NOMO-1 treated with DMSO at 0.1 percent for 48 hours (cell line): ENCODE data around the gene CTNNA2.

Experiments
- DNase-seq: peaks from one replicate; lab custom pipeline; 2025; ENCODE audit not compliant: unreplicated experiment; lab: John Stamatoyannopoulos, UW

CTNNA2 gene

GRCh38 chr2:80437959-80438358 lies 925.1 kb downstream of the CTNNA2 start:
- no peak for DNase-seq

- no peak for DNase-seq
These were observed 925.8 kb downstream of the CTNNA2 start for GRCh38 chr2:80438686-80439085.

DNA sequence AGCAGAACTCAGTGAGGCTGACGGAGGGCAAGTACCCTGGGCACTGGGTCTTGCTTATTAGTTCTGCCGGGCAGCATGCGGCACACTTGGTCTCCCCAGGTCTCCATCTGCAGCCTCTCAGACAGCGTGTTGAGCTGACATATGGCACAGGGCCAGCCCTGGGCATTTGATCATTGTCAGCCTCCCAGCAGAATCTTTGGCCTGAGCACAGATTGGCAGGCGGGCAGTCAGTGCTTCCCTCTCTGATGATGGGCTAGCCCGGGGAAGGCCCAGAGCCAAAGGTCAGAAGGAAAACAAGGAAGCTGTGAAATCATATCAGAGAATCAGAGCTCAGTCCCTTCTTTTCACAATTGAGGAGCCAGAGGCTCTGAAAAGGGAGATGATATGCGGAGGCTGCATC lies 941.8 kb downstream of the CTNNA2 start:
- no peak for DNase-seq

GRCh38 chr2:80459028-80459427 lies 946.2 kb downstream of the CTNNA2 start:
- no peak for DNase-seq

GRCh38 chr2:80461505-80462197 lies 948.8 kb downstream of the CTNNA2 start:
- DNase-seq, result no peak

DNA sequence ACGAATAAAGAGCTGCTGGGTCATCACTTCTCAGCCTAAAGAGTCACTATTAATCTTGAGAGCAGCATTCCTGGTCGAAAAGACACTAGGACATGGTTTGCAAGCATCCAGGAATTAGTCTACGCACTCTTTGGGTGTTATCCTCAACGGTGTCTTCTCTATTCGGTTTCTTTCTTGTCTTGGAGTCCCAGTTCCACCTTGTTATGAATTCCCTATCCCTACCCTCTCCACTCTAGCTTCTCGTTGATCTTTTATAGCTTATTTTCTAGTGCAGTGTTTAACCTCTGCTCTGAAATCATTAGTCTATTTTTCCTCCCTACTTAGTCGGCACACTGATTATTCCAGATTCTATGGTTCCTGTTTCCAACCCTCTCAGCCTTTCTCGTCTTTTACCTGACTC lies 949.8 kb downstream of the CTNNA2 start:
- DNase-seq, result no peak

DNA sequence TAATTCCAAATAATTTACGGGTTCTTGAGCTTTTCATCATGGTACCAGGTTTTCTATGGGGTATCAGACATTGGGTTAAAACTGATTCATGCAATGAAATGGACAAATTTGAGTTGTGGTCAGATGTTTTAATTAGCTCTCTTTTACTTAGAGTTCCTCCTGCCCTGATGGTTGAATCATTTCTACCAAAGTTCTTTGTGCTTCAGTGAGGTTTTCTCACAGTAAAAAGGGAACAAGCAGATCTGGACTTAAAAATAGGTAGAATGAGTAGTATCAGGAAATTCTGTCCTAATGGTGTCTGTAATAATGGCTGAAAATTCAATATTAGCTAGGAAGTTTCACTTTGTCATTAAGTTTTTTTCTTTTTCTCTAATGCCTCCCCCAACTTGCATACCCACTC lies 951.4 kb downstream of the CTNNA2 start:
- peak; percentile 20 for DNase-seq

- no peak for DNase-seq
These were observed 954.5 kb downstream of the CTNNA2 start for GRCh38 chr2:80467262-80467811.

- DNase-seq, result peak; percentile 57
These were observed 956.6 kb downstream of the CTNNA2 start for GRCh38 chr2:80469428-80469827.

- no peak for DNase-seq
These were observed 960.2 kb downstream of the CTNNA2 start for GRCh38 chr2:80473069-80473468.

- no peak for DNase-seq
These were observed 960.9 kb downstream of the CTNNA2 start for GRCh38 chr2:80473796-80474195.

DNA sequence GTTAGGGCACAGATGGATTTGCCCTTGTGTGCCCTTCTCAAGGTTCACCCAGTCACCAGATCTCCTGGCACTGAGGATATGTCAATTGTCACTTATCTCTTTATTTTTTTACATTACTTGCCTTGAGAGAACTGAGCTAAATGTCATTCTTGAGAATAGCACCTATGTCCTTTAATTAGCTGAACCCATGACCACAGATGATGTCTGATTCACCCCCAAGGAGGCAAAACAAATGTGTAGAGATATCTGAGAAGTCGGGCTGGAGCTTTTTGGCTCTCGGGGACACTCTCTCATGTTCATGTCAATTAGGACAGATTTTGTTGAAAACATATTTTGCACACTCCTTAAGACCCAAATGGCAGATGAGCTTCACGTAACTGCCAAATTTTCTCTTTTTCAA lies 963.1 kb downstream of the CTNNA2 start:
- DNase-seq, result no peak

- DNase-seq, result peak; percentile 38
These were observed 963.8 kb downstream of the CTNNA2 start for GRCh38 chr2:80476535-80477117.

DNA sequence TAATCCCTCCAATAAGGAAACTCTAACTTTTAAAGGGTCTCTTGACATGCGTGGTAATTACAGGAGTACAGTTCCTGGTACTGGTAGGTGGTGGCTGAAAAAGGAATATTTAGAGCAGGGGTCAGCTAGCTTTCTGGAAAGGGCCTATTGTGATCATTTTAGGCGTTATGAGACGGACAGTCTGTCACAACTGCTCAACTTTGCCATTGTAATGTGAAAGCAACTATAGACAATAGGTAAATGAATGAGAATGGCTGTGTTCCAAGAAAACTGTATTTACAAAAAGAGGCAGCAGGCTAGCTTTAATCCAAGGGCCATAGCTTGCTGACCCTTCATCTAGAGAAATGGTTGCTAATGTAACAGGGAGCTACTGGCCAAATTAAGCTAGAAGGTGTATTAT lies 969.4 kb downstream of the CTNNA2 start:
- no peak for DNase-seq

DNA sequence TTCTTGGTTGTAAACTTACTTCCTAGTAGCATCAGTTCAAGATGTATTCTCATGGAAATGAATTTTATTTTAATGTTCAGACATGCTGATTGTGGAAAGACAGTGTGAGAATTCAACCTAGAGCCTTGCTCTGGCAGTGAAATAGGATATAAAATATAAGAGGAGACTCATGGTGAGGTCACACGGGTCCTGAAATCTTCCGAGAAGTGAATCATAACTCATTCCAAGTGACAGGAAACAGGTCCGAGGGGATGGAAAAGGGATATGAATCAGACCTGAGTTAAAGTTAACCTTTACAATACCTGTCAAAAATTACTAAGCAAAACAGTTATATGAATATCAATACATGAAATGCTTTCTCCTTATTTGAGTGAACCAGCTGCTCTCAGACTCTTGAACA lies 976.9 kb downstream of the CTNNA2 start:
- no peak for DNase-seq

DNA sequence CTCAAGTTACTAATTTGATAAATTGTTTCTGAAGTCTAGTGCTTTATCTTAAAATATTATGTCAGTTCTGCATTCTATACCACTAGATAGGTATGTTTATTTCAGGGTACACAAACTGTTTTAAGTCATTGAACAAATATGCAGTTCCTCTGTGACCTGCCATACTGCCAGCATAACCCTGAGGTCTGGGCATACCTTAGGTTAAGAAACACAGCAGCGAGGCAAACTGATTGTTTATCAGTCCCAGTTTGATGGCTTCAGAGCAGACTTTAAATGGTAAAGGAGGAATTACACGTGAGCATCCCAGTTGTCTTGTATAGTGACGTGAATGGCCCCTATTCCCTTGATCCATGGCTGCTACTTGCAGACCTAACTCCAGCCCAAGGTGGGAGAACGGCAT lies 978.1 kb downstream of the CTNNA2 start:
- DNase-seq, result no peak

DNA sequence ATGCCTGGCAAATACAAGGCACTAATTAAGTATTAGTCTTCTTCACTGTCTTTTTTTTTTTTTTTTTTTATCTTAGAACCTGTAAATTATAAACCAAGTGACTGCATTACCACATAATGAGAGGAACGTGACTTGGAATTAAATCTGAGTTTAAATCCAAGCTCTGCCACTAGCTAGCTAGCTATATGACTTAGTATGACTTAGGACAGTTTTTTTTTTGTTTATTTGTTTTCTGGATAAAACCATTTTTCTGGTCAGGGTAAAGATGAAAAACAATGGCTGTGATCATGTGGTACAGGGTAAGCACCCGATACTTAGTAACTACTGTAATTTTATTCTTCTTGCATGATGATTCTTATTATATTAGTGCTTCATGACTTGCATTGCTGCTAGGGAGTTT lies 983.5 kb downstream of the CTNNA2 start:
- no peak for DNase-seq

GRCh38 chr2:80496775-80497174 lies 983.9 kb downstream of the CTNNA2 start:
- no peak for DNase-seq

GRCh38 chr2:80499095-80499494 lies 986.2 kb downstream of the CTNNA2 start:
- DNase-seq, result peak; percentile 22

GRCh38 chr2:80501874-80502624 lies 989.2 kb downstream of the CTNNA2 start:
- no peak for DNase-seq

DNA sequence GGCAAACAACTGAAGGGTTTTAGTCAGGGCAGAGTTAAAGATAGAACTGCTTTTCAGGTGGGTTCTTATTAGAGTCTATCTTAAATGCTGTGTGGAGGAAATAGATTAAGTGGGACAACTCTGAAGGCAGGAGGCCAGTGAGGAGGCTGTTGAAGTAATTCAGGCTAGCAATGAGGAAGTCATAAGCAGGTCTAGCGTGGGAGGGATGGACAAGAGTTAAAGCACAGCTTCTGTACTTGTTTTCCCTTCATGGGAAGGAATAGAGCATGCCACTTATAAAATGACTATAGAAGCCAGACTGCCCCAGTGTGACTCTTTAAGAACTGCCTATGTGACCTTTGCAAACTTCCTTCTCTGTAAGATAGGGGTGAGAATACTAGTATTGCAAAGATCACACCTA lies 993.7 kb downstream of the CTNNA2 start:
- DNase-seq, result no peak

DNA sequence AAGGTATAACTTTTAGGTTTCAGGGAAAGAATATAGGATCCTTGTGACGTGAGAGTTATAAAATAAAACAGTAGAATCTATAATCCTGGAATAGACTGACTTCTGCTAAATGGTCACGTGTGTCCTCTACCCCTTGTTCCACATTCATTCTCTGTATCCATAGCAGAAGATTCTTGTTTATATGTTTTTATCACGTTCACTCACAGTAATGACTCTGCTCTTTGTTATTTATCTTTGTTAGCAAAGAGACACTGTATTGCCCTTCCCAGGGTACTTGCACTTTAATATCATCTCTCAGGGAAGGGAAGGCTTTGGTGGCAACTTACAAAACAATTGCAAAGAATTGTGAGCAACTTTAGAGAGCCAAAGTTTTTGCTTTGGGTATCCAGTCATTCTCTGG lies 997.9 kb downstream of the CTNNA2 start:
- DNase-seq, result no peak
